Measurements from ENCODE around the gene MAT2A. TPM values are rescaled to one million over a fixed set of nuclear protein-coding genes. Genes with fewer than 3 reads are reported as not detected.
A peak's percentile ranks its signal among the peaks of the same experiment; 100 is the strongest.

MAT2A gene
- total and polyA plus RNA-seq, 2 of the 8 experiments (the other 6 are each of a cell fraction or from before 2014, with no cell fraction given) = 255 to 307 TPM

GRCh38 chr2:85584857-85585780 is 46.2 kb downstream of the MAT2A start:
- ChIA-PET CTCF (ENCODE audit: partially characterized antibody) (interaction anchor here (0.6 to 1.5 kb wide), 4 partner anchors 9 to 414 kb away, joined by 3 to 5 read pairs (median 4); no protein-coding TSS in a partner anchor), POLR2A (ENCODE audit: partially characterized antibody) (interaction anchor here (1.0 to 2.0 kb wide), 6 partner anchors 9 to 27 kb away, joined by 3 to 15 read pairs (median 4); partner anchors contain the start of genes C2orf68, GGCX, RNF181 and TMEM150A)
- Histone ChIP-seq H3K9me3 (ENCODE audit: insufficient read depth in 2 of 2, low read depth in 1 of 2, low read length in 1 of 2) (no peaks in the 10 kb centered on the region), H3K56ac (replicated peaks; ENCODE audit: insufficient read length, low read depth, low read length) (no peak overlapping the region), H3K23ac (ENCODE audit: insufficient read length) (no peak overlapping the region), H3K4me3 (ENCODE audit: extremely low read depth in 1 of 4, insufficient read depth in 2 of 4, low read depth in 3 of 4, low read length in 4 of 4) (peak overlapping the region; percentile 23 to 64 (median 52)), H3K4me1 (replicated peaks in 1 of 4; ENCODE audit: control insufficient read depth in 3 of 4, insufficient read depth in 4 of 4, low read length in 3 of 4) (peaks cover 0 to 11% (median 3%) of the 10 kb centered on the region in 4 experiments; a peak in 4 of 7 replicates), H3K79me2 (ENCODE audit: control insufficient read depth in 1 of 2, insufficient read depth in 2 of 2, low read length in 2 of 2) (no peaks in the 10 kb centered on the region), H4K20me1 (replicated peaks in 1 of 2; ENCODE audit: control insufficient read depth in 1 of 2, insufficient read depth in 2 of 2, low read length in 2 of 2) (no peaks in the 10 kb centered on the region), H3K27me3 (replicated peaks in 1 of 4; ENCODE audit: control insufficient read depth in 3 of 4, extremely low read depth in 1 of 4, insufficient read depth in 3 of 4, low read length in 3 of 4) (peaks cover 8 to 34% (median 21%) of the 10 kb centered on the region in 4 experiments; a peak in 6 of 7 replicates), H2AK5ac (ENCODE audit: low read depth, low read length) (no peak overlapping the region), H3K23me2 (ENCODE audit: low read depth, low read length) (peaks cover 5% of the 10 kb centered on the region; the same call in 1 of the 2 replicates), H3K4me2 (ENCODE audit: insufficient read depth in 1 of 2, low read depth in 2 of 2, low read length in 2 of 2) (peak overlapping the region; percentile 67 to 89), H3K9ac (replicated peaks in 1 of 4; ENCODE audit: extremely low read depth in 1 of 4, low read depth in 3 of 4, low read length in 3 of 4) (0 out of 7 replicates have a peak overlapping the region, but pooled peaks of 1 of the 4 experiments have one; percentile 19), H2BK20ac (ENCODE audit: low read length) (no peak overlapping the region), H2BK12ac (ENCODE audit: low read depth, low read length) (no peak overlapping the region; the same call in 1 of the 2 replicates), H3K4ac (replicated peaks; ENCODE audit: insufficient read length, low read depth, low read length) (no peak overlapping the region), H2BK15ac (ENCODE audit: low read length) (peak overlapping the region; percentile 65; the same call in 1 of the 2 replicates), H3K18ac (ENCODE audit: extremely low read depth, low read length) (no peak overlapping the region), H3K79me1 (ENCODE audit: low read depth, low read length) (no peaks in the 10 kb centered on the region; the same call in 1 of the 2 replicates), H4K5ac (ENCODE audit: insufficient read length, low read depth, low read length) (no peak overlapping the region), H4K91ac (replicated peaks; ENCODE audit: insufficient read length, low read length) (no peak overlapping the region), H4K8ac (ENCODE audit: extremely low read depth, insufficient read depth, low read length) (no peak overlapping the region), H2BK120ac (replicated peaks; ENCODE audit: low read depth, low read length) (no peak overlapping the region), H2BK5ac (ENCODE audit: low read depth, low read length) (peak overlapping the region; percentile 19; the same call in 1 of the 2 replicates), H3K27ac (ENCODE audit: low read depth, low read length) (no peak overlapping the region), H2AFZ (ENCODE audit: low read length) (peak overlapping the region; percentile 66), H3K14ac (ENCODE audit: insufficient read length) (no peak overlapping the region), H3K36me3 (ENCODE audit: control insufficient read depth in 2 of 4, insufficient read depth in 4 of 4, low read length in 3 of 4) (no peaks in the 10 kb centered on the region)
- DNase-seq (ENCODE audit: low read depth in 1 of 2, low spot score in 2 of 2) (no peak), FAIRE-seq (no peak)
- 60% methylated on average over 9 of the region's 9 CpGs; no CpG with 5 or more reads in 1 of the 2 experiments for WGBS, 2 experiments (ENCODE audit: extremely low coverage in 1 of 2, insufficient coverage in 1 of 2, insufficient read length in 1 of 2, insufficient replicate concordance in 2 of 2, low coverage in 1 of 2, low lambda C conversion rate in 2 of 2, missing lambda C conversion rate in 1 of 2)
- TF ChIP-seq GTF2F1 (IDR thresholded peaks at IDR 0.05; ENCODE audit: borderline replicate concordance, low read depth, low read length) (no peak), RNF2 (IDR thresholded peaks at IDR 0.05; ENCODE audit: borderline replicate concordance, low read depth, low read length, missing control alignments, poor library complexity, severe bottlenecking) (no peak), SAP30 (IDR thresholded peaks at IDR 0.05; ENCODE audit: insufficient read depth, insufficient replicate concordance, low read length) (no peak), EZH2 (IDR thresholded peaks at IDR 0.05; ENCODE audit: low read depth, low read length, severe bottlenecking) (peak; percentile 28), ASH2L (IDR thresholded peaks at IDR 0.05; ENCODE audit: low read length) (no peak), RAD21 (IDR thresholded peaks at IDR 0.05 in 1 of 2, conservative IDR thresholded peaks at IDR 0.05 in 1 of 2; ENCODE audit: low read depth in 2 of 2, low read length in 2 of 2) (no peak), E2F6 (IDR thresholded peaks at IDR 0.05) (no peak), SIN3A (conservative IDR thresholded peaks at IDR 0.05 in 1 of 2, IDR thresholded peaks at IDR 0.05 in 1 of 2; ENCODE audit: low read depth in 1 of 2, low read length in 2 of 2) (no peak)

Measured in H1 (cell line).